Measurements from ENCODE around the gene PDE7B. TPM values are rescaled to one million over a fixed set of nuclear protein-coding genes. Genes with fewer than 3 reads are reported as not detected.

Gene PDE7B
- total and polyA plus RNA-seq, 9 of the 15 experiments (the other 6 are each of a cell fraction or from before 2014, with no cell fraction given): 0.01 TPM; not detected in 8

DNA sequence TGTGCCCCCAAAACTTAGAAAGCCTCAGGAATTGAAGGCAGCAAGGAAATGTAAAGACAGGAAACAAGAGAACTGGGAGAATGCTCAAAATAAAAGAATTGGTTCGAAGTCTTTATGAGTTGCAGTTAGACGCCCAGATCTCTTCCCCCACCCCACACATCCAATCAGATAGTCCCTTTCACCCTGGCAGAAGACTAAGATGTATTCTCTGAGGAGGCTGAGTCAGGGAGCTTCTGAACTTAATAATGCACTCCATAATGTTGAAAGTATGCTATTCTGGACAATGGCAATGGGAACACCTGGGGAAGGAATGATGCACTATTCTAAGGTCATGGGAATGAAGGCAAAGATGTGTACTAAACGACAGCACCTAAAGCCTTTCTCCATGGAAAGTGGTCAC, 225.0 kb downstream of the PDE7B start:
- H3K9me1 ChIP-seq (ENCODE audit: control insufficient read depth, insufficient read depth, low read length): no peaks in the 10 kb centered on the region
- BruUV-seq (replicated peaks): no TSS peak
- in situ Hi-C loops (cut with MboI) (no loop called here), intact Hi-C loops (cut with micrococcal nuclease) (no loop called here)
- POLR2A ChIA-PET: no interaction called here
- H4K20me1 ChIP-seq (replicated peaks; ENCODE audit: control insufficient read depth, insufficient read depth, low read length): no peaks in the 10 kb centered on the region
- whole genome bisulfite sequencing (ENCODE audit: insufficient coverage, low coverage, missing lambda C conversion rate): 0% methylated on average over 3 of the region's 3 CpGs
- peaks cover 0 to 14% of the 10 kb centered on the region in 2 experiments; a peak in 2 of 5 replicates for H3K27me3 ChIP-seq (ENCODE audit: control insufficient read depth in 2 of 2, insufficient read depth in 2 of 2, low read length in 2 of 2)
- H3K27ac ChIP-seq (ENCODE audit: extremely low read depth, low read depth, low read length): no peak overlapping the region
- H3K79me2 ChIP-seq (ENCODE audit: control insufficient read depth, insufficient read depth, low read length): no peaks in the 10 kb centered on the region
- no peak overlapping the region for H3K4me2 ChIP-seq (ENCODE audit: insufficient read depth, low read length)
- H3K36me3 ChIP-seq (ENCODE audit: control insufficient read depth, insufficient read depth, low read length): no peaks in the 10 kb centered on the region
- H3K9me3 ChIP-seq (replicated peaks; ENCODE audit: control insufficient read depth, insufficient read depth, low read depth, low read length): no peaks in the 10 kb centered on the region
- DNase-seq (ENCODE audit: extremely low read depth in 1 of 4, low spot score in 3 of 4) (no peak), FAIRE-seq (no peak), ATAC-seq (no peak)
- CTCF ChIA-PET (ENCODE audit: low intra/inter-chr PET ratio): no interaction called here
- H3K4me1 ChIP-seq (replicated peaks in 1 of 2; ENCODE audit: control insufficient read depth in 2 of 2, insufficient read depth in 2 of 2, low read length in 2 of 2): no peaks in the 10 kb centered on the region
- H3K9ac ChIP-seq (ENCODE audit: insufficient read depth in 1 of 2, low read depth in 2 of 2, low read length in 2 of 2): no peak overlapping the region
- H3K4me3 ChIP-seq: no peak overlapping the region
- no peak for TF ChIP-seq BRD9 (IDR thresholded peaks at IDR 0.05; ENCODE audit: low read depth, partially characterized antibody)
- no peak for TF ChIP-seq ZNF561 (CRISPR knock-in tag; conservative IDR thresholded peaks at IDR 0.05)
- no peak for TF ChIP-seq MEF2D (tag; conservative IDR thresholded peaks at IDR 0.05; ENCODE audit: low read depth)
- no peak for TF ChIP-seq DIDO1 (tag; IDR thresholded peaks at IDR 0.05; ENCODE audit: low read depth)
- no peak for TF ChIP-seq HDAC1 (IDR thresholded peaks at IDR 0.05)
- no peak for TF ChIP-seq HDGF (IDR thresholded peaks at IDR 0.05)
- TF ChIP-seq PPARD (CRISPR knock-in tag; IDR thresholded peaks at IDR 0.05): no peak
- no peak for TF ChIP-seq POU5F1 (IDR thresholded peaks at IDR 0.05; ENCODE audit: borderline replicate concordance, low read depth, low read length, partially characterized antibody)
- TF ChIP-seq NFATC3 (IDR thresholded peaks at IDR 0.05): no peak
- no peak overlapping the region for H2AFZ ChIP-seq (ENCODE audit: low read depth, low read length)
